Measurements from ENCODE around the gene GRIK4.
"Not testable (repeated sequence)": the region's sequence is repeated elsewhere in the genome, so short reads cannot be mapped to it uniquely, and the experiment has no call there.

The GRIK4 gene

DNA sequence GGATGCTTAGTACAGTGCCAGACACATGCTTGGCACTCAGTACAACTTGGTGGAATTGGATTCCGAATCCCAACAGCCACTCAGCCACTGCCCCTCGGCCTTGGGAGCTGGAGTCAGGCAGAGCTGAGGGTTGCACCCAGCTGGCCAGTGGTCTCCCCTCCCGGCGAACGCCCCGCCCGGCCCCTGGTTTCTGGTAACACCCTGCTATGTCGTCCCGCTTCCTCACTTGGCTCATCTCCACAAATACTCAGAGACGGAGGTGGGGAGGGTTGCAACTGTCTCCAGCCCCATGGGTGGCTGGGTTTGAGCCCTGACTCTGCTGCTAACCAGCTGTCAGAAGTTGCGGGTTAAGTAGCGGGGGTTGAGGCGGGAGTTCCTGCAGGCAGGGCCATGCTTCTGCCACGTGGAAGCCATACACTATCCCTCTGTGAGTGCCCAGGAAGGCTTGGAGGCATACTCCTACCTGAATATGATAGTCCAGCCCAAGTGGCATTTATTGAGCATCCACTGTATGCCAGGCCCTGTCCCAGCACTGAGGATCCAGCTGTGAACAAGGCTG, 67.1 kb downstream of the GRIK4 start:
- no peak for DNase-seq

DNA sequence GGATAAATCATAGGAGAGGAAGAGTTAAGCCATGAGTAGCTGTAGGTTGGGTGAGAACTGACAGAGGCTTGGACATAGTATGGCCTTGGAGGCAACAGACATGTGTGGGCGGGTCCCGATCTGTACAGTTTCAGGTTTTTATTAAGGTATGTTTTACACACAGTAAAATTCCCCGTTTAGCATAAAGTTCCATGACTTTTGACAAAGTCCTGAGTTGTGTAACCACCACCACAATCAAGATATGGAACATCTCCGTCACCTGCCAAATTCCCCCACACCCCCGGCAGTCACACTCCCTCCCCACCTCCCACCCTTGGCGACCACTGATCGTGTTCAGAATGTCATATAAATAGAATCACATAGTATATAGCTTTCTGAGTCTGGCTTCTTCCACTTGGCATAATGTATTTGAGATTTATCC, 68.1 kb downstream of the GRIK4 start:
- no peak for DNase-seq

DNA sequence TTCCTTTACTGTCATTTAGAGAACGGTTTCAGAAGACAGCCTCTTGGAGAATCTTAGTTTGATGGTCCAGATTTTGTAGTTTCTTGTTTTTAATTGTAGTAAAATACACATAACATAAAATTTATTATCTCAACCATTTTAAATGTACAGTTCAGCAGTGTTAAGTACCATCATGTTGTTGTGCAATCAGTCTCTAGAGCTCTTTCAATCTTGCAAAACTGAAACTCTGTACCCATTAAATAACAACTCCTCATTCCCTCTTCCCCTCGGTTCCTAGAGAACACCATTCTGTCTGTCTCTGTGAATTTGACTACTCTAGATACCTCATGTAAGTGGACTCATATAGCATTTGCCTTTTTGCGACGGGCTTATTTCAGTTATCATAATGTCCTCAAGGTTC, 69.8 kb downstream of the GRIK4 start:
- no peak for DNase-seq

DNA sequence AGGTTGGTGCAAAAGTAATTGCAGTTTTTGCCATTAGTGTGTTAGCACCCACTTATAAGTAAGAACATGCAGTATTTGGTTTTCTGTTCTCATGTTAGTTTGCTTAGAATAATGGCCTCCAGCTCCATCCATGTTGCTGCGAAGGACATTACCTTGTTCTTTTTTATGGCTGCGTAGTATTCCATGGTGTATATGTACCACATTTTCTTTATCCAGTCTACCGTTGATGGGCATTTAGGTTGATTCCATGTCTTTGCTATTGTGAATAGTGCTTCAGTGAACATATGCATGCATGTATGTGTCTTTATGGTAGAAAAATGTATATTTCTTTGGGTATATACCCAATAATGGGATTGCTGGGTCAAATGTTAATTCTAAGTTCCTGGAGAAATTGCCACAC, 71.0 kb downstream of the GRIK4 start:
- DNase-seq, result not testable (repeated sequence)

DNA sequence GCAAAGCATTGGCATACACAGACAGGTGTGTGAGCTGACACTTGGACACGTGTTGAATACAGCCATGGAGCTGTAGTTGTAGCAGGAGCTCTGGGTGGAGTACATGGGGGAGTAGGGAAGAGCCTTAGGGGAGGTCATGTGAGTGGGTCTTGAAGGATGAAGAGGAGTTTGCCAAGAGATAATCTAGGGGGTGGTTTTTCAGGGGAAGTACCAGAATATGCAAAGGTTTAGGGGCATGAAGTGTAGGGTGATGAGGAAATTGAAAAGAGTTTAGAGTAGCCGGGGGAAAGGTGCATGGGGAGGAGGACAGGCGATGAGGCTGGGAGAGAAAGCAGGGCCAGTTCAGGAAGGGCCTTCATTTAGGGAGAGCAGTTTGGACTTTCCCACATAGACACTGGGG, 74.5 kb downstream of the GRIK4 start:
- DNase-seq, result no peak

DNA sequence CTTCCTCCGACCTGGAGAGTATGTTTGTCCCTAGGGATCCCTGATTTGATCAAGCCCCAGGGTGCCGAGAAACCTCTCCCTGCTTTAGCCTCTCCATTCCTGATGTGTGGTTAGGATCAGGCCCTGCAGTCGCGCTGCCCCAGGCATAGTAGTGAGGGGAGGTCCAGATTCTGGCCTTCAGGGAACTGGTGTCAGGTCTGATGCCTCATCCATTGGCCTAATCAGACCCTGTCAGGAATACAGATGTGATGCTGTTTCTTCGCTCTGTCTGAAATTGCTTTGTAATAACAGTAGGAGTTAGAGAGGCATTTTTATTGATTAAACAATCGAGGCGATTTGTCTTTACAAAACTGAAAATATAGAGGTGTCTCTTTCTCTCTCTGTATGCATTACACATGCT, 75.2 kb downstream of the GRIK4 start:
- DNase-seq, result no peak

DNA sequence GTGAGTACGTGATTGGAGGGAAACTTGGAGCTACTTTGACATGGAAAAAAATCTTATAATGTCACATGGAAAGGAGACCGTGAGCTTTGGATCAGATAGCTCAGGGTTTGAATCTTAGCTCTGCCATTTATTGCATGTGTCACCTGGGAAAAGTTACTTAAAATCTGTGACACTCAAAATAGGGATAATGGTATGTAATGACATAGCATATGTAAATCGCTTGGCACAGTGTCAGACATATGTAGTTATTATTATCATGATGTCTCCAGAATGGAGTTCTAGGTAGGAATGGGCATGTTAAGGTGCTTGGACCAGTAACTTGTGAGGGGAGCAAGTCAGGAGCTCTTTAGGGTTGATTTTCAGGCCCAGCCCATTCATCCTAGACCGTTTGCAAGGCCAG, 75.8 kb downstream of the GRIK4 start:
- DNase-seq, result no peak

DNA sequence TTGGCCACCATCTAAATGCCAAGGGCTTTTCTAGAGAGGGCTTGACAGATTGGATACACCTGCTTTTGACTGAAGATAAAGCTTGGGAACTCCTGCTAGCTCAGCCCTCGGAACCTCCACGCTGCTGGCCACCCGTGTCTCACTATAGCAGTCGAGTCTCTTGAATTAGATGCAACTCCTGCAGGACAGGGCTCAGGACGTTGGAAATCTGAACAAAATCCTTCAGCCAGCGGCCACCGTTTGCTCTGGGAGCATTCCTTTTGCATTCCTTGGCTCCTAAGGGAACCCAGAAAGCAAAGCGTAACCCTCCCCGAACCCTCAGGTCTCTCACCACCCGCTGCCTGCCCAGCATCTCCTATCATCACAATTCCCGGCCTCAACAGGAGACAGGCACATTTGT, 77.8 kb downstream of the GRIK4 start:
- DNase-seq, result no peak

DNA sequence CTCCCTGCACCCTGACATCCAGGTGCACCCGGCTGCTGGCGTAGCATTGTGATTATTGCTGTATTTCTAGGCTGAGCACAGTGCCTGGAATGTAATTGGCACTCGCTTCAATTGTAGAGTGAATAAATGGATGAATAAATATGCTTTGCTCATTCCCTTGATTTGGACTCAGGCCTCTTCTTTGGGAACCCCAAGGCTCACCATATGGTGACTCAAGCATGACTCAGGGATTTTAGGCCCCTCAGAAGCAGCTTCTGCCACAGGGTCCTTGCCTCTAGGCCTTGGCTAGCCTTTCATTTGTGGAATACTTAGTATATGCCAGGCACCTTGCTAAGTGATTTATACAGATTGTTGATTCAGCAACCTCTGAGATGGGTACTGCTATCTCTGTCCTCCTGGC, 78.9 kb downstream of the GRIK4 start:
- DNase-seq, result no peak

DNA sequence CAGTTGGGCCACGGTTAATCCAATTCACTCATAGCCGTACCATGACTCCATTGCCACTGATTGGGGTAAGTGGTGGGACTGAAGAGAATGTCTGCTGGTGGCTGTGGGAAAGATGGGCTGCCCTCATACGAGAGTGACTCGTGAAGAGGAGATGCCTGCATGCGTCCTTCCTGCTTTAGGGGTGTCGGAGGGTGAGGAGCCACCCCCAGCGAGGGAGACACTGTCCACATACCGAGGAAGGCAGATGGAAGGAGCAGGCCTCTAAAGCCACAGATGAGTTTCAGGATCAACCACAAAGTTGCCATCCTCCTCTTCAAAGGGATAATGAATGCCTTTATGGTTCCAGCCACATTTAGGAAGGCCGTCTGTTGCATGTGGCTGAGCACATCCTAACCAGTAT, 83.2 kb downstream of the GRIK4 start:
- no peak for DNase-seq

DNA sequence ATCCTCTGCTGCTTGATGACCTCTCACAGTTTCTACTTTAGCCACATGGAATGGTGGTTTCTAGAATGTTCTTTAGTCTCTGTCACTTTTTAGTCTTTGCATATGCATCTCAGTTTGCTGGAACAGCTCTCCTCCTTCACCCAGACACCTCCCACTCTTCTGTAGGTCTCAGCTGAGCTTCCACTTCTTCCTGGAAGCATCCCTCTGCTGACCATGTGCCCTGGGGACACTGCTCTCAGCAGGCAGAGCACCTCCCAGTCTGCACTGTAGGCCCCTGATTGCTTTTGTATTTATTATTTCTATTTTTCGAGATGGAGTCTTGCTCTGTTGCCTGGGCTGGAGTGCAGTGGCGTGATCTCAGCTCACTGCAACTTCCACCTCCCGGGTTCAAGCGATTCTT, 84.0 kb downstream of the GRIK4 start:
- DNase-seq, result no peak

DNA sequence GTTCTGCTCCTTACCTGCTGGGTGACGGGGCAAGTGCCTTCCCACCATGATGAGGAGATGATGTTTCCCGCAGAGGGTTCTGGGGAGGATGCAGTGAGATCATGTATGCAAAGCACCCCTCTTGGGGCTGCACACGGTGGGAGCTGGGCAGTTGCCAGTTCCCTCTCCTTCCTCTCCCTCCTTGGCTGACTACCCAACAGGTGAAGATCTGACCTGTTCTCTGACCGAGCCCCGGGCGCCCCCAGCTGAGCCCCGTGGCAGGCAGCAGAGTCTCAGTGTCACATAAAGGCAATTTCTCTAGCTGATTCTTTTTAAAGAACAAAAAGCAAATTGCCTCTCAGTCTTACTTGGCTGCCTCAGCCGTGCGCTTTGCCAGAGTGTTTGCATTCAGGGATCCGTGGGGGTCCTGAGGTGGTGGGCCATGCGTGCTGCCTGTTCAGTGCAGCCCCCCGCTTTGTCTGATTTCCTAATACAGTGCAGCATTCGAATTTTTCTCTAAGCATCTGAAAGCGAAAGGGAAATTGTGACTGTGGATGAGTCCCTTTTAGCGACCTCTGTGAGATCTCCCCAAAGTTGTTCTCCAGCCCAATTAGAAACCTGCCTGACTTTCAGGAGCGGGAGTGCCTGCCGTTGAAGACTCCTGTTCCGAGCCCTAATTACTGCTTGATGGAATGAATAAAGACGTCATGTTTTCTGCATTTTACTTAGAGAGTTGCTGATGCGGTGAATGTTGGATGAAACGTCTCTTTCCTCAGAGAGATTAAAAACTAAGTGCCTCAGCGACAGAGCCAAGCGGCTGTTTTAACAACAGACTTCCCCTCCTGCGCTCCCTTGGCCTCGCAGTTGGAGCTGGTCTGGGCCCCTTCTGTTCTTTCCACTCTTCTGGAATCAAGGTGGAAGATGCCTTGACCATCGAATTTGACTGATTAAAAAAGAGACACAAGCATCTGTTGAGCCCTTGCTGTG, 86.0 kb downstream of the GRIK4 start:
- peak; percentile 44 for DNase-seq

DNA sequence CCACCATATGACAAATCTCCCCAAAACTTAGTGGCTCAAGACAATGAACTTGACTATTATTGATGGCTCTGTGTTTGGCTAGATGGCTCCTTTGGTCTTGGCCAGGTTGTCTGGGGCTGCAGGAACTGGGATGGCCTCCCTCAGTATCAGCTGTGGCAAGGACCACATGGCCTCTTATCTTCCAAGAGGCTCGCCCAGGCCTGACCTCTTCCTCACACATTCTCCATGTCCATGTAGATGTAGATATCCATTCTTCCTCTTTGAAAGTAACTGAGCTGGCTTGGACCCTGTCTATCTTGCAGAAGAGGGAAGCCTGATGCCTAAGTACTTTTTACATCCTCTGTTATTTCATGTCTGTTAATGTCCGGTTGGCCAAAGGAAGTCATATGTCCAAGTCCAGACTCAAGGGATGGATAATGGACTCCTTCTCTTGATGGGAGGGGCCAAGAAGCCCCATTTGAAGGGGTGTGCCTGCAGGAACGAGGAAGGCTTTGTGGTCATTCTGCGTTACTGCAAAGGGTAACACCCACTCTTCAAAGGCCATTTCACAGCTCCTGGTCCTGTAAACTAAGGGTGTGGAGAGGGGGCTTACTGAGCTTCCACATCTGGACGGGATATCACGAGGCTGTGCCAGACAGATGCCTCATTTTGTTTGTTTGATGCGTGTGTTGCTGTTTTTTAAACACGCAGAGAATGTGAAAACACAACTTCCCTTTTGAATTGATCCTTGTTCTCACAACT, 87.1 kb downstream of the GRIK4 start:
- DNase-seq, result no peak

DNA sequence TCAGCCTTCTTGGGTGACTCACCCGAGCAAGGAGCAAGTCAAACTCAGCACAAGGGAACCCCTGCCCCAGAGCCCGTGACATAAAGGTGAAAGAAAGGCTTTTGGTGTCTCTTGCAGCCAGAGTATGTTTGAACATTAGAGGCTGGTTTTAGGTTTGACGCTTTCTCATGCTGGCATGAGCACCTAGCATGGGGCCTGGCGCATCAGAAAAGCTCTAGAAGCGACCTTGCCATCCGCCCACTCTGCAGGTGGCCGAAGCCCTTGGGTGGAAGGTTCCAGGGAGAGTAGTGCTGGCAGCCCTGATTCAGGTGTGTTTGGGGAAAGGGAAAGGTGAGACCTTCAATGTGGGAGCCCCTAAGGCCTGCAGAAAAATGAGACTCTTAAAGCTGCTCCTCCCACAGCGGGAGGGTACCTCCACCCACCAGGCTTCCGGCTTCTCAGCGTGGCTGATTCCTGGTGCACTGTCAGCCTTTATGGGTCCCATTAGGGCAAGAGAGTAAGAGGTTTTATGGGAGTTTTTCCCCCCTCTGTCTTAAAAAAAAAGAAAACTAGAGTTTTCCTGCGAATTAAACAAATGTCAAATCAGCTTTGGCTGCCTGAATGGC, 88.4 kb downstream of the GRIK4 start:
- DNase-seq, result no peak

DNA sequence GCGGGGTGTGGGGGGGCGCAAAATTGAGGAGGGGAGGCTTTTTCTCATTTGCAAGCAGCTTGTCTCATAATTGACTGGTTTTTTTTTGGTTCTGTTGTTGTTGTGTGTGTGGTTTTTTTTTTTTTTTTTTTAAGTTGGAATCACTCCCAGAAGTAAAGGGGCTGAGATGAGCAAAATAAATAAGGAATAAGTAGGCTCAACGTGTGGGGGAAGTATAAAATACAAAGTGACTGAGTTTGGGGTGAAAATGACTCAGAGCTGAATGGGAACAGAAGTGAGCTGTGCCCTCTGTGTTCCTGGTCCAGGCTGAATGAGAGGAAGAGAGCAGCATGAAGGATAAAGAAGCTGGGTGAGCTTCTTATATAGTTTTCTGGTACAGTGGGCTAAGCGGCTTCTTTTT, 90.0 kb downstream of the GRIK4 start:
- no peak for DNase-seq

DNA sequence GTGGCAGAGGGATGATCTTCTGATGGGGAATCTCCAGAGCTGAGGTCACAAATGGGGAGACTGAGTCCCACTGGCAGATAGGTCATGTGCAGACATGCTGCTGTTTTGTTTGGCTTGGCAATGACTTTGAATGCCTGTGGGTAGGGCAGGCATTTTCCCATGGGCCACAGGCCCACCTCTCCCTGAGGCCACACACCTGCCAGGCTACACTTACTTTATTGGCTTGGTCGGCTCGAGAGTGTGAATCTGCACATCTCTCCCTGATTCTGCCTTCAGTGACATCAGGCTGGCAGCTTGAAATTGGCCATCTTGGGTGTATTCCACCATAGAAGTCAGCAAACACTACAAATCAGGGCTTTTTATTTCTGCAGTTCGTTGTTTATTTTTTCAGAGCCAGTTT, 91.5 kb downstream of the GRIK4 start:
- DNase-seq, result no peak

DNA sequence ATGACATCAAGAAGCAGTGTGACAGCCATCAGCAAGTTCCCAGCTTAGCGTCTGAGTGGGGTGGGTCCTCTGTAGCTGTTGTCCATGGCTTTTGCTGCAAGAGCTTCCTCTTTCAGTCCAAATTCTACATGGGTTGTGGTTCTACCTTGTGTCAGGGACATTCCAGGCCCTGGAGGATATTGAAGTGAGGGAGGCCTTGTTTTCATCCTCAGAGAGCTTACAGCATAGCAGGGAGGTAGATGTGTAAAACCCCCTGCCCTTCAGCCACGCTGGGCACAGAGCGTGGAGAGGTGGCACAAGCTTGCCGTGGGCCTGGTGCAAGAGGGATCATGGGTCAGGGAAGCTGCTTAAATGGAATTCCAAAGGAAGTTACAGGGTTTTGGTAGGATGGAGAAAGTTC, 93.9 kb downstream of the GRIK4 start:
- no peak for DNase-seq

DNA sequence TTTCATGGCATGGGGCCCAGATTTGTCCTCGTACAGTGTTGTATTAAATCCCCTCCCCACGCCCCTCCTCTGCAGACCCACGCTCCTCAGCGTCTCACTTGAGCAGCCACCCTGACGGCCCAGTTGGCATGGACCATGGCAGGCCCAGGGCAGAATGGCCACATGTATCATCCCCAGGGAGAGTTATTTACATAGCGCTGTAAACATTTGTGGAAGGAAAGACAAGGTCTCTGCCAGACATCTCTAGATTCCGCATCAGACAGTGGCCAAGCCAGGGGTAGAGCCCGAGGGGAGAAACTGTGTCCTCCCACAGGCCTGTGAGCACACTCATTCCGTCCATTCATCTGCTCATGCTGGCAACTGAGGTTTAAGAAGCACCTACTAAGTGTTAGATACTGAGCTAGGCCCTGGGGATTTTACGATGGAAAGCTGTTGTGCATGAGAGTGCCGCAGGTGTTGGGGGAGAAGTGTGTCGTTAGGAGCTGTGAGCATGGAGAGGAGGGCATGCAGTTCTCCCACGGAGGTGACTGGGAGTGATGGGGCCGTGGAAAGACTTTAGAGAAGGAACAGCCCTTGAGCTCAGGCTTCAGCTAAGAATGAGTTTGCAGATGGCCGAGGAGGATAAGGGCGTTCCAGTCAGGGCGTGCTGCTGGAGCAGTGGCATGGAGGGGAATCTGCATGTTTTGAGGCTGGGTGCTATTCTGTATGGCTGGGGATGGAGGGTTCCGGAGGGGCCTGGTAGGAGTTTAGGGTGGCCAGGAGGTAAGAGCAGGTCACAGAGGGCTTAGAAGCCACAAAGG, 94.9 kb downstream of the GRIK4 start:
- peak; percentile 14 for DNase-seq

DNA sequence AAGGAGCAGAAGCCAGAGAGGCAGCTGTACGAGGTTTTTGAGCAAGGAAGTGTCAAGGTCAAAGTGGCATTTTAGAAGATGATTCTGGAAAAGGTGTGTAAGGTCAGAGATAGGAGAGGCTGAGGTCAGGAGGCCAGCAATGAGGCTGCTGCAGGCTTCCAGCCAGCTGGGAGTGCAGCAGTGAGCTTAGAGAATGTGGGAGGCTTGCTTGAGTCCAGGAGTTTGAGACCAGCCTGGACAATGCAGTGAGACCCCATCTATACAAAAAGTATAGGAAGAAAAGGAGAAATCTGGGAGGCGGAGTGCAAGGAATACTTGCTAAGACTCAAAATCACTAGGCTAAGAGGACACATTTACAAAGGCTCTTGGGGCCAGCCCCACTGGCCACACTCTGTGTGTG, 96.5 kb downstream of the GRIK4 start:
- DNase-seq, result no peak

DNA sequence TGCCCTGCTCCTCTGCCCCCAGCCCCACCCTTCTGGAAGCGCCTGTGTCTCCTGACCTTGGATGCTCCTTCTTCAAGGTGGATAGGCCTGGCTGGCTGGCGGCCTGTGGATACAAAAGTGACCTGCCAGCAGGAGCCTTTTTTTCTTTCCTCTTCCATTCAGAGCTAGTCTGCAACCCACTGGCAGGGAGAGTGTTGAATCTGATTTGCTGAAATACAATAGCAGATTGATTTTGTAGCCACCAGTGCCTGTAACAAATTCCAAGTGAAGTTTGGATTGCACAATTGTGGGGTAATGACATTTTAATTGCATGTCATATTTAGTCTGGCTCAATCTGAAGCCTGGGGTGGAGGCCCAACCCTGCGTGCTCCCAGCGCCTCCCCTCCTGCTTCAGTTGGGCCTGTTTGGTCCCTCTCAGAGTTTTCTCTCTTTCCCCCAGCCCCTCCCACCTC, 97.2 kb downstream of the GRIK4 start:
- DNase-seq, result peak; percentile 19

DNA sequence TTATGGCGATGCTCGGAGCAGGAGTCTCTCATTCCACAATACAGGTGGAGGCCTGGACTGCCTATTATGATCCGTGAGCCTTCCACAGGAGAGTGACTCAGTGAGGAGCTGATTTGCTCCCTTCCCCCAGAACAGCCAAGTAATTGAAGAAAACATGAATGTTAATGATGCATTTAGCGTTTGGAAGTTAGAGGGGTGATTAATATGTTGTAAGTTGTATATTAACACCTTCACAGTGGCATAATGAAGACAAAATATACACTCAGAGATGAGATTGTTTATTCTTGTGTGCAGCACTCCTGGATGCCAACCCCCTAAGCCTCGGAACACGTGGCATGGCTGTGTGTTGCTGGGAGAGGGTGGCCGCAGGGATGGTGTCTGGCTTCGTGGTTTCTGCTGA, 98.6 kb downstream of the GRIK4 start:
- no peak for DNase-seq

DNA sequence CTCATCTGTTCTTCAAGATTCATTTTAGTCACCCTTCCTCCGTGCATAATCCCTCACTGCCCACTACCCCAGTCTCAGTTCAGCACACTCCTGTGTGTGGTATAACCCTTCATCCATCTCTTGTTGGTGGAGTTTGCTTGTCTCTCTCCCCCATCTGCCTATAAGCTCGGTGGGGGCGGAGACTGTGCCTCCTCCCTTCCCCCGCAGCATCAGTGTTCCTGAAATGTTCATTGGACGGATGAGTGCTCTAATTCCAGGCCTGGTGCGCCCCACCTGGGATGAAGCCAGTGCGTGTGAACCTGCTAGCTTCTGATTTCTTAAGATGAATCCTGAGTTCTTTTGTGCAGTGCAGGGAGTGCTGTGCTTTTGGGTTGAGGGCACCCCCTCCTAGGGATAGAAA, 100.0 kb downstream of the GRIK4 start:
- no peak for DNase-seq
